Esophagus squamous epithelium (tissue), 4 donors: Measurements from ENCODE around the gene DAPK1.

Experiments used
- POLR2A ChIP-seq, 4 donors: fragments of 450-650 bp; IDR thresholded peaks; one replicate each; pipeline ENCODE4 v1.6.1; 2017; ENCODE audit warnings: antibody characterized with exemption in 4 of 4, mild to moderate bottlenecking in 4 of 4, moderate library complexity in 3 of 4
- TF ChIP-seq, protein P1 (sequence below), 6 experiments: fragments of 450-650 bp in 4 of 6; fragments of 200-600 bp in 2 of 6; sonication (generic) in 2 of 6; IDR thresholded peaks; one replicate each; pipeline ENCODE4 v1.5.1; 2016 to 2019; ENCODE audit warnings: antibody characterized with exemption in 6 of 6, mild to moderate bottlenecking in 4 of 6, moderate library complexity in 4 of 6

DNA sequence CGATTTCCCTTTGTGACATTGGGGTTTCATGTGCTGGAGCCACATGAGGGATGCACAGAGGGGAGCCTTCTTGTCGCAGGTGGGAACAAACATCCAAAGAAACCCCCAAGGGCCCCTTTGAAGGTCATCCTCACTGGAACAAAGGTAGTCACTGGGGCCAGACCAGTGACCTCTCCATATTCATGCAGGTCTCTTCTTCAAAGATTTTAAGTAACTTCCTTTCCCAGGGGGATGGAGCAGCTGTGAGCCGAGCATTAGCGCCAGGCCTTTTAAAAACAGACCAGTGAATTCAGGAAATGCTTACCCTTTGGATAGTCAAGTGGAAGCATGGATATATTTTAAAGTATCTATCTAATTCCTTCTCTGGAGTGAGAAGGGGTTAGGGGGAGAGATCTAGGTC, 33.0 kb downstream of the DAPK1 start:
- TF ChIP-seq, protein P1, sequence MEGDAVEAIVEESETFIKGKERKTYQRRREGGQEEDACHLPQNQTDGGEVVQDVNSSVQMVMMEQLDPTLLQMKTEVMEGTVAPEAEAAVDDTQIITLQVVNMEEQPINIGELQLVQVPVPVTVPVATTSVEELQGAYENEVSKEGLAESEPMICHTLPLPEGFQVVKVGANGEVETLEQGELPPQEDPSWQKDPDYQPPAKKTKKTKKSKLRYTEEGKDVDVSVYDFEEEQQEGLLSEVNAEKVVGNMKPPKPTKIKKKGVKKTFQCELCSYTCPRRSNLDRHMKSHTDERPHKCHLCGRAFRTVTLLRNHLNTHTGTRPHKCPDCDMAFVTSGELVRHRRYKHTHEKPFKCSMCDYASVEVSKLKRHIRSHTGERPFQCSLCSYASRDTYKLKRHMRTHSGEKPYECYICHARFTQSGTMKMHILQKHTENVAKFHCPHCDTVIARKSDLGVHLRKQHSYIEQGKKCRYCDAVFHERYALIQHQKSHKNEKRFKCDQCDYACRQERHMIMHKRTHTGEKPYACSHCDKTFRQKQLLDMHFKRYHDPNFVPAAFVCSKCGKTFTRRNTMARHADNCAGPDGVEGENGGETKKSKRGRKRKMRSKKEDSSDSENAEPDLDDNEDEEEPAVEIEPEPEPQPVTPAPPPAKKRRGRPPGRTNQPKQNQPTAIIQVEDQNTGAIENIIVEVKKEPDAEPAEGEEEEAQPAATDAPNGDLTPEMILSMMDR (IDR thresholded peaks at IDR 0.05): no peak
- no peak for TF ChIP-seq POLR2A (IDR thresholded peaks at IDR 0.05)
